HG03025 (cell line): ENCODE measurements around the gene BRD1.
"Not testable (repeated sequence)": the region's sequence is repeated elsewhere in the genome, so short reads cannot be mapped to it uniquely, and the experiment has no call there.

ENCODE experiments used
- ATAC-seq: cut with Tn5 transposase; IDR thresholded peaks from one replicate; pipeline ENCODE4 v1.9.1; 2021; ENCODE audit warnings: mild to moderate bottlenecking, moderate library complexity; ENCODE audit not compliant: unreplicated experiment, low FRiP score

The BRD1 gene

GRCh38 chr22:49827271-49827852 is 311 bp downstream of the BRD1 start:
- no peak for ATAC-seq

DNA sequence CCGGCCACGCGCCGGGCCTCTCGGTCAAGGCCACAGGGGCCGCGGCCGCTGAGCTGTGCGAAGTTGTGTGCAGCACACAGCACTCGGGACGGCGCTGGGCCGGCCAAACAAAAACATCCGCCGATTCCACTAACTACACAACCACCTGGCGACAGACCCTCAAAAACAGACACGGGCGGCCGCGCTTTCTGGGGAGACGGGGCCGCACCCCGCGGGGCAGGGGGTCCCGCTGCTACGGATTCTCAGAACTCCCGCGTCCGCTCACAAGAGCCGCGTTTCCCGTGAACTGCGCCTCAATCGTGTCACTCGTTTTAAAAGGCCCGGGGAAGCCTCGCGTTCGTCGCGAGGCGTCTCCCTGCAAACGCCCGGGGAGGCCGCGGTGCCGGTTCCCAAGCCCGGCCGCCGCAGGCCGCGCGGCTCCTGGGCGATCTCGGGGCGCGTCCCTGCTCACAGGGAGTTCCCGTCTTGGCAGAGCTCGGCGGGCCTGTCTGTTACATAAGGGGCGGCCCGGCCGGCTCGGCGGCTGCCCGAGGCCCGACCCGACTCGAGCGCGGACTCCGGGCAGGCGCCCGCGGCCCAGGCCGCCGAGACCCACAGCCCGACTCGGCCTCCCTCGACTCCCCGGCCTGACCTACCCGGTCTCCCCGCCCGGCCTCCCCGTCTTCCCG is 936 bp downstream of the BRD1 start:
- no peak for ATAC-seq

- ATAC-seq: no peak
Measured at GRCh38 chr22:49825944-49826602, 1.6 kb downstream of the BRD1 start.

DNA sequence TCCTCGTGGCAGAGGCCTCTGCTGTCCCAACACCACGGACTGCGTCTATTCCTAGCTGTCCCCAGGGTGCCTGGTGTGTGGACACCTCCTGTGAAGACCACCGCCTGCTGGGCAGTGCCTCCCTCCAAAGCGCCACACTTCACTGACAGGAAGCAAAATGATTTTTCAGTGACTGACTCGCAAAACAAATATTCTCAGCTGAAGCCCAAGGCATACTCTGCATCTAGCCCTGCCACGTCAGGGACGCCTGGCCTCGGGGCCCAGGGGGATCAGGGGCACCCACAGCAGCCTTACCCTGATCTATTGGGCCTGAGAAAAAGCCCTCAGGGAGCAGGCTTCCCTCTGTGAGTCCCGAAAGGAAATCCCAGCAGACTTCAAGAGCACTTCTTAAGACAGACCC is 2.2 kb downstream of the BRD1 start:
- ATAC-seq: no peak

DNA sequence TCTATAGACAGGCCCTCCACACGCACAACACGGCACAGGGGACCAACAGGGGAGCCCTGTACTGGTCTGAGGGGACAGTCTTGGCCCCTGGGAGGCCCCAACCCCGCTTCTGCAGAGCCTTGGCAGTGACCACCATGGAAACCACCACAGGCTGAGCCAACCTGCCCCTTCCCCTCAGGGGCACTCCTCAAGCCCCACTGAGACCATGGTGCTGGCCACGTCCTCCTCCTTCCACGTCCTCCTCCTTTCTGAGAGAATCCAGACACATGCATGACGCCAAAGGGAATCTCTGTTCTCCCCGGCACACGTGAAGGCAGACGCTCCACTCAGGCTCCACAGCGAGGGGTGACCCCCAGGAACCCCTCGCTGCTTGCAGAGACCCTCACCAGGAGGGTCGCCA is 2.7 kb downstream of the BRD1 start:
- ATAC-seq: no peak

- ATAC-seq: no peak
Measured at GRCh38 chr22:49824185-49824925, 3.3 kb downstream of the BRD1 start.

GRCh38 chr22:49823289-49824045 is 4.2 kb downstream of the BRD1 start:
- no peak for ATAC-seq

GRCh38 chr22:49821741-49822140 is 5.9 kb downstream of the BRD1 start:
- ATAC-seq: not testable (repeated sequence)

- ATAC-seq: no peak
Measured at GRCh38 chr22:49820984-49821383, 6.7 kb downstream of the BRD1 start.

DNA sequence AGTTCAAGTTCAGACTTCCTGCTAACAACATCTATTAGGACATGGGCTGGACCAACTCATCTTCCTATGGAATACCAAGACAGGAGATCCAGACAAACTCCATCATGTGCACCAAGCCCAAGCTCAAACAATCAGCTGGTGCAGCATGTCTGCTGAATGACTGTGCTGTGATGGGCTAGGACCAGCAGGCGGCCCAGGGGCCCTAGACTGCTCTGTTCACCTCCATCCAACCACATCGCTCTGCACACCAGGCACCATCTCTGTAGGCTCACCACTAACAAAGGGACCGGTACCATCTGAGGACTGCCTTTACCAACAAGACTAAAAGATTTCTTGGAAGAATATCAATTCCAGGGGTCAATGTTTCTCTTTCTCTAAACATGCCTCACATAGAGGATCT is 10.3 kb downstream of the BRD1 start:
- no peak for ATAC-seq

- ATAC-seq: no peak
Measured at GRCh38 chr22:49815641-49816091, 12.0 kb downstream of the BRD1 start.

GRCh38 chr22:49814856-49815255 is 12.8 kb downstream of the BRD1 start:
- ATAC-seq: no peak

DNA sequence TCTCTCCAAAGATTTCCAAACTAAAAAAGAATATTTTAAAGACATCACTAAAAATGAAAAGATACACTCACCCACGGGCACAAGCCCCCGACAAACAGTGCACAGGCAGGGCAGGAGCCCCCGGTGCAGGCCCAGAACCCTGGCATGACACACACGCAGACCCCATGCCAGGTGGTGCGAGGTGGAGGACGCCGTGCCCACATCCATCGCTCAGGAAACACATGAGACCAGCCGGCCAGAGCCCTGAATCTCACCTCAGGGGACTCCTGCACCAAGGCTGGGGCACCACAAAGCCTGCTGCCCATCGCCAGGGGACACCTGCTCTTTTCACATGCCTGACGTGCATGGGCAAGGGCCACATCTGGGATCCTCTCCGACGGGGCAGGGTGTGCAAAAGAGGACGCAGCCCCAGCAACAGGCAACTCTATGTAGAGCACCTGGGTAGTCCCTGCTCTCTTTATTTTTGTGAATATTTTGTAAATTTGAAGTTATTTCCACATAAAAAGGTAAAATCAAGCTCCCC is 13.4 kb downstream of the BRD1 start:
- ATAC-seq: no peak

DNA sequence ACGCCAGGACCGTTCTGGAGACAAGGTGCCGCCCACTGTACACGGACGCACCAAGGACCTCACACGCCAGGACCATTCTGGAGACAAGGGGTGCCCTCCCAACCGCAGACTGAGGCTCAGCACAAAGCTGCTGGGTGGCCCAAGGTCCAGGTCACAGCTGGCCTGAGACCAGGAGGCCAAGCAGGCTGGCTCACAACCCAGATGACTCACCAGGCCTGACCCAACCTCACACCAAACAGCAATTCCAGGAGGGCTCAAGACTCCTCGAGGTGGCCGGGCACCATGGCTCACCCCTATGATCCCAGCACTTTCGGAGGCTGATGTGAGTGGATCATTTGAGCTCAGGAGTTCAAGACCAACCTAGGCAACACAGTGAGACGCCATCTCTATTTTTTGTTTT is 14.8 kb downstream of the BRD1 start:
- ATAC-seq: no peak

GRCh38 chr22:49811020-49811791 is 16.5 kb downstream of the BRD1 start:
- no peak for ATAC-seq

- no peak for ATAC-seq
Measured at GRCh38 chr22:49810363-49811019, 17.2 kb downstream of the BRD1 start.

DNA sequence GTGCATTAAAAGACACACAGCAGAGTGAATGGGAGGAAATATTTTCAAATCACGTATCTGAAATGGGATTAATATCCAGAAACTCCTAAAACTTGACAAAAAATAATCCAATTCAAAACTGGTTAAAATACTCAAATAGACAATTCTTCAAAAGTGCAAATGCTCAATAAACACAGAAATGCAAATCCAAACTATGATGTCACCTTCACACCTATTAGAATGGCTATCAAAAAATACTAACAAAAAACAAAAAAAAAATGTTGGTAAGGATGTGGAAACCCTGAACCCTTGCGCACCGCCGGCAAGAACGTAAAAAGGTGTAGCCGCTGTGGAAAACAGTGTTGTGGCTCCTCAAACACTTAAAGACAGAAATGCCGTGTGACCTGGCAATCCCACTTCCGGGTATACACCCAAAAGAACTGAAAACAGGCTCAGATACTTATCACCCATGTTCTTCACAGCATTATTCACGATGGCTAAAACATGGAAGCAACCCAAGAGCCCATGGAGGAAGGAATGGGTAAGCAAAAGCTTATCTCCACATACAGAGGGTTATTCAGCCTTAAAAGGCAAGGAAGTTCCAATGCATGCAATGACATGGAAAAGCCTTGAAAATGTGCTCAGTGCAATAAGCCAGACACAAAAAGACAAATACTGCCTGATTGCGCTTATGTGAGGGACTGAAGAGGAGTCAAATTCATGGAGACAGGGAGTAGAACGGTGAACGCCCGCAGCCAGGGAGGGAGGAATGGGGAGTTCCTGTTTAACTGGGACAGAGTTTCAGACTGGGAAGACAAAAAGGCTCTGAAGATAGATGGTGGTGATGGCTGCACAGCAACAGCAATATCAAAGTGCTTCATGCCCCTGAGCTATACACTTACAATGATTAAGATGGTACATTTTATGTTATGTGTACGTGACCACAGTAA is 19.6 kb downstream of the BRD1 start:
- no peak for ATAC-seq

DNA sequence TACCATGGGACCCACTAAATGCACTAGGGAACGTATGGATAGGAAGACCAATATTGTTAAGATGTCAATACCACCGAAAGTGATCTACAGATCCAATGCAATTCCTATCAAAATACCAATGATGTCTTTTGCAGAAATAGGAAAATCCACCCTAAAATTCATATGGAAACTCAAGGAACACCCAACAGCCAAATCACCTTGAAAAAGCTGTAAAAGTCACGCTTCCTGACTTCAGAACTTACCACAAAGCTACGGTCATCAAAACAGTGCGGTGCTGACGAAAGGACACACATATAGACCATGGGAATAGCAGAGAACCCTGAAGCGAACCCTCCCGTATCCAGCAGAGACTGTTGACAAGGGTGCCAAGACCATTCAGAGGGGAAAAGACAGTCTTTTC is 20.5 kb downstream of the BRD1 start:
- ATAC-seq: no peak
